Fibroblast of upper back skin (primary cell): Measurements from ENCODE around the gene HPD.

Experiments
- DNase-seq: peaks from one replicate; pipeline ENCODE4 v3.0.0-alpha.2; 2013

The HPD gene

GRCh38 chr12:121827351-121828099 lies 31.1 kb downstream of the HPD start:
- DNase-seq, result no peak

GRCh38 chr12:121826318-121827150 lies 32.1 kb downstream of the HPD start:
- DNase-seq, result no peak

GRCh38 chr12:121825041-121825523 lies 33.6 kb downstream of the HPD start:
- DNase-seq, result no peak

GRCh38 chr12:121823727-121824115 lies 34.9 kb downstream of the HPD start:
- DNase-seq, result no peak

- no peak for DNase-seq
These were observed 35.4 kb downstream of the HPD start for GRCh38 chr12:121823101-121823726.

GRCh38 chr12:121822393-121823100 lies 36.1 kb downstream of the HPD start:
- DNase-seq, result no peak

- no peak for DNase-seq
These were observed 38.6 kb downstream of the HPD start for GRCh38 chr12:121820056-121820455.

GRCh38 chr12:121819212-121819949 lies 39.3 kb downstream of the HPD start:
- no peak for DNase-seq

GRCh38 chr12:121817648-121818043 lies 41.0 kb downstream of the HPD start:
- DNase-seq, result no peak

GRCh38 chr12:121816925-121817647 lies 41.6 kb downstream of the HPD start:
- no peak for DNase-seq

GRCh38 chr12:121815263-121815662 lies 43.4 kb downstream of the HPD start:
- DNase-seq, result no peak

GRCh38 chr12:121814429-121815119 lies 44.1 kb downstream of the HPD start:
- no peak for DNase-seq

- DNase-seq, result no peak
These were observed 44.7 kb downstream of the HPD start for GRCh38 chr12:121813951-121814350.

GRCh38 chr12:121812921-121813896 lies 45.5 kb downstream of the HPD start:
- DNase-seq, result no peak

- peak; percentile 59 for DNase-seq
These were observed 46.3 kb downstream of the HPD start for GRCh38 chr12:121812320-121812871.

GRCh38 chr12:121811434-121812319 lies 47.0 kb downstream of the HPD start:
- peak; percentile 60 for DNase-seq

GRCh38 chr12:121810833-121811433 lies 47.7 kb downstream of the HPD start:
- no peak for DNase-seq
